ENCODE data around the gene TNP1. TPM values are rescaled to one million over a fixed set of nuclear protein-coding genes. Genes with fewer than 3 reads are reported as not detected.

Gene TNP1
- total and polyA plus RNA-seq, 9 donors, result not detected

DNA sequence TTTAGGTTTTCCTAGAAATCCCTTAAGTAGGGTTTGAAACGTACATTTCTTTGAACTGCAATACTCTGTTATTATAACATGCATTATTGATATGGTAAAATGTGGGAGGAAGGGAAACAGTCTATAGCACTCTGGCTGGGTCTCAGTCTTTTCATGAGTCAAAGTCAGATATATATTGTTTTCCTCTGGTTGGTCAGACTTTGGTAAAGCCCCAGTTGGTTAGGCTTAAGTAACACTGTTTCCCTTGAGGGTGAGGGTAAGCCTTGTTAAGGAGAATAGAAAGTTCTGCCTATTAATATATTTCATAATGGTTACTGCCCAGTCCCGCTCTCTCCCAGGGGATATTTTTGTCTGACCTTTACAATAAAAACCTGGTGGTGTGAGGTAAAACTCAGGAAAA lies 44.7 kb upstream of the TNP1 start:
- intact Hi-C loops (cut with DNase I), result no loop called here
- no peak overlapping the region for H3K27ac ChIP-seq
- H3K4me3 ChIP-seq, result no peak overlapping the region
- H3K36me3 ChIP-seq, result no peaks in the 10 kb centered on the region
- TF ChIP-seq, protein P1, sequence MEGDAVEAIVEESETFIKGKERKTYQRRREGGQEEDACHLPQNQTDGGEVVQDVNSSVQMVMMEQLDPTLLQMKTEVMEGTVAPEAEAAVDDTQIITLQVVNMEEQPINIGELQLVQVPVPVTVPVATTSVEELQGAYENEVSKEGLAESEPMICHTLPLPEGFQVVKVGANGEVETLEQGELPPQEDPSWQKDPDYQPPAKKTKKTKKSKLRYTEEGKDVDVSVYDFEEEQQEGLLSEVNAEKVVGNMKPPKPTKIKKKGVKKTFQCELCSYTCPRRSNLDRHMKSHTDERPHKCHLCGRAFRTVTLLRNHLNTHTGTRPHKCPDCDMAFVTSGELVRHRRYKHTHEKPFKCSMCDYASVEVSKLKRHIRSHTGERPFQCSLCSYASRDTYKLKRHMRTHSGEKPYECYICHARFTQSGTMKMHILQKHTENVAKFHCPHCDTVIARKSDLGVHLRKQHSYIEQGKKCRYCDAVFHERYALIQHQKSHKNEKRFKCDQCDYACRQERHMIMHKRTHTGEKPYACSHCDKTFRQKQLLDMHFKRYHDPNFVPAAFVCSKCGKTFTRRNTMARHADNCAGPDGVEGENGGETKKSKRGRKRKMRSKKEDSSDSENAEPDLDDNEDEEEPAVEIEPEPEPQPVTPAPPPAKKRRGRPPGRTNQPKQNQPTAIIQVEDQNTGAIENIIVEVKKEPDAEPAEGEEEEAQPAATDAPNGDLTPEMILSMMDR (IDR thresholded peaks at IDR 0.05), result no peak
- TF ChIP-seq POLR2A (IDR thresholded peaks at IDR 0.05) (no peak), EP300 (IDR thresholded peaks at IDR 0.05) (no peak)
- H3K27me3 ChIP-seq, result no peaks in the 10 kb centered on the region
- DNase-seq, result no peak
- peaks cover 0 to 3% of the 10 kb centered on the region in 2 donors for H3K9me3 ChIP-seq
- WGBS, 3 donors, result 77 to 89% (median 83%) methylated on average over 2 of the region's 2 CpGs
- no peaks in the 10 kb centered on the region for H3K4me1 ChIP-seq (ENCODE audit: insufficient read depth)

DNA sequence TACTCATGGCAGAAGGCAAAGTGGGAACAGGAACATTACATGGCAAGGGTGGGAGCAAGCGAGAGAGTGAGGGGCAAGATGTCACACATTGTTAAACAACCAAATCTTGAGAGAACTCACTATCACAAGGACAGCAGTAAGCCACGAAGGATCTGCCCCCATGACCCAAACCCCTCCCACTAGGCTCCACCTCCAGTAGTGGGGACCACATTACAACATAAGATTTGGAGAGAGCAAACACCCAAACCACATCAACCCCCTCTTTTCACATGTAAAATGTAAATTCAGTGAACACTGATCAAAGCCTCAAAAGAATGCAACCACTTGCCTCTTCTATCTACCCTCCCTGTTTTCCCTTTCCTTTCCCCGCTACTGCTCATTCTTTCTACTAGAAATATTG lies 43.6 kb upstream of the TNP1 start:
- H3K36me3 ChIP-seq, result no peaks in the 10 kb centered on the region
- no peaks in the 10 kb centered on the region for H3K4me1 ChIP-seq (ENCODE audit: insufficient read depth)
- no peak for DNase-seq
- no peak overlapping the region for H3K27ac ChIP-seq
- no peaks in the 10 kb centered on the region for H3K27me3 ChIP-seq
- H3K4me3 ChIP-seq, result no peak overlapping the region
- TF ChIP-seq, protein P1 (IDR thresholded peaks at IDR 0.05), result no peak
- TF ChIP-seq EP300 (IDR thresholded peaks at IDR 0.05), result no peak
- TF ChIP-seq POLR2A (IDR thresholded peaks at IDR 0.05), result no peak
- WGBS, 3 donors, result 86 to 94% (median 94%) methylated on average over 3 of the region's 3 CpGs
- peaks cover 0 to 3% of the 10 kb centered on the region in 2 donors for H3K9me3 ChIP-seq
- intact Hi-C loops (cut with DNase I), result no loop called here

DNA sequence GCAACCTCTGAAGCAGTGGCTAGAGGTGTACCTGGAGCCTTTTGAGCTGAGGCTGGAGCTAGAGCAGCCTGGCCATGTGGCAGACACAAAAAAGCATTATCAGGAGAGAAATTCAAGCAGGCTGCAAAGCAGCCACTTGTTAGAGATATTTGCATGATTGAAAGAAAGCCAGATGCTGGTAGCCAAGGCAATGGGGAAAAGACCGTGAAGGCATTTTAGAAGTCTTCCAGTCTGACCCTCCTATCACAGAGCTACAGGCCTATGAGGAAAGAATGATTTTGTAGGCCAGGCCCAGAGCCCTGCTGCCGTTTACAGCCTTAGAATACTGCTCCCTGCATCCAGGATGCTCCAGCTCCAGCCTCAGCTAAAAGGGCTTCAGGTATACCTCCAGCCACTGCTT lies 41.4 kb upstream of the TNP1 start:
- TF ChIP-seq EP300 (IDR thresholded peaks at IDR 0.05), result no peak
- TF ChIP-seq, protein P1 (IDR thresholded peaks at IDR 0.05), result no peak
- intact Hi-C loops (cut with DNase I), result no loop called here
- no peaks in the 10 kb centered on the region for H3K4me1 ChIP-seq (ENCODE audit: insufficient read depth)
- H3K27ac ChIP-seq, result no peak overlapping the region
- peaks cover 0 to 3% of the 10 kb centered on the region in 2 donors for H3K9me3 ChIP-seq
- H3K36me3 ChIP-seq, result no peaks in the 10 kb centered on the region
- no peak for DNase-seq
- H3K27me3 ChIP-seq, result no peaks in the 10 kb centered on the region
- H3K4me3 ChIP-seq, result no peak overlapping the region
- WGBS, 3 donors, result 84 to 90% (median 86%) methylated on average over 2 of the region's 2 CpGs

DNA sequence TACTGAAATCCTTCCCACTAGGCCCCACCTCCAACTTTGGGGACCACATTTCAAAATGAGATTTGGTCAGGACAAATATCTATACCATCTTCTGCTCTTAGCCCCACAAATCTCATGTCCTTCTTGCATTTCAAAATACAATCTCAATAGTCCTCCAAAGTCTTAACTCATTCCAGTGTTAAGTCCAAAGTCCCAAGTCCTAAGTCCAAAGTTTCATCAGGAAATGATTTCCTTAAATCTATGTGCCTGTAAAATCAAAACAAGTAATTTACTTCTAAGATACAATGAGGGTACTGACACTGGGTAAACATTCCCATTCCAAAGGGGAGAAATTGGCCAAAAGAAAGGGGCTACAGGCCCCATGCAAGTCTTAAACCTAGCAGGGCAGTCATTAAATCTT lies 40.5 kb upstream of the TNP1 start:
- intact Hi-C loops (cut with DNase I), result no loop called here
- H3K4me1 ChIP-seq (ENCODE audit: insufficient read depth), result no peaks in the 10 kb centered on the region
- no peaks in the 10 kb centered on the region for H3K36me3 ChIP-seq
- H3K9me3 ChIP-seq, result peaks cover 0 to 3% of the 10 kb centered on the region in 2 donors
- H3K27ac ChIP-seq, result no peak overlapping the region
- H3K27me3 ChIP-seq, result no peaks in the 10 kb centered on the region
- H3K4me3 ChIP-seq, result no peak overlapping the region
- no peak for DNase-seq
- no peak for TF ChIP-seq POLR2A (IDR thresholded peaks at IDR 0.05)
- TF ChIP-seq EP300 (IDR thresholded peaks at IDR 0.05), result no peak
- TF ChIP-seq, protein P1 (IDR thresholded peaks at IDR 0.05), result no peak

All from ovary (tissue), 9 donors.